ENCODE data around the gene C16orf78. TPM values are rescaled to one million over a fixed set of nuclear protein-coding genes. Genes with fewer than 3 reads are reported as not detected.

Gene C16orf78
- total RNA-seq, 4 donors from 2014 or later = not detected

- DNase-seq (ENCODE audit: low spot score) = no peak
- TF ChIP-seq CTCF (IDR thresholded peaks at IDR 0.05) = no peak
- no peak for ATAC-seq (ENCODE audit: low FRiP score)
Observed at GRCh38 chr16:49348408-49349176, 25.0 kb upstream of the C16orf78 start.

- no peak for TF ChIP-seq CTCF (IDR thresholded peaks at IDR 0.05)
- peak; percentile 33 for ATAC-seq (ENCODE audit: low FRiP score)
- no peak for DNase-seq (ENCODE audit: low spot score)
Observed at GRCh38 chr16:49349446-49350168, 24.0 kb upstream of the C16orf78 start.

- DNase-seq (ENCODE audit: low spot score) (peak; percentile 60), ATAC-seq (ENCODE audit: low FRiP score) (no peak)
- peak in 1 of 3 donors; percentile 15 for TF ChIP-seq CTCF (IDR thresholded peaks at IDR 0.05)
Observed at GRCh38 chr16:49350265-49351095, 23.1 kb upstream of the C16orf78 start.

- TF ChIP-seq CTCF (IDR thresholded peaks at IDR 0.05) = no peak
- no peak for DNase-seq (ENCODE audit: low spot score)
- no peak for ATAC-seq (ENCODE audit: low FRiP score)
Observed at GRCh38 chr16:49351096-49351487, 22.5 kb upstream of the C16orf78 start.

GRCh38 chr16:49352892-49353291 lies 20.7 kb upstream of the C16orf78 start:
- DNase-seq (ENCODE audit: low spot score) (no peak), ATAC-seq (ENCODE audit: low FRiP score) (no peak)
- no peak for TF ChIP-seq CTCF (IDR thresholded peaks at IDR 0.05)

GRCh38 chr16:49353680-49354079 lies 19.9 kb upstream of the C16orf78 start:
- DNase-seq (ENCODE audit: low spot score) (no peak), ATAC-seq (ENCODE audit: low FRiP score) (no peak)
- TF ChIP-seq CTCF (IDR thresholded peaks at IDR 0.05) = no peak
